ENCODE data around the gene SHISAL1.

DNA sequence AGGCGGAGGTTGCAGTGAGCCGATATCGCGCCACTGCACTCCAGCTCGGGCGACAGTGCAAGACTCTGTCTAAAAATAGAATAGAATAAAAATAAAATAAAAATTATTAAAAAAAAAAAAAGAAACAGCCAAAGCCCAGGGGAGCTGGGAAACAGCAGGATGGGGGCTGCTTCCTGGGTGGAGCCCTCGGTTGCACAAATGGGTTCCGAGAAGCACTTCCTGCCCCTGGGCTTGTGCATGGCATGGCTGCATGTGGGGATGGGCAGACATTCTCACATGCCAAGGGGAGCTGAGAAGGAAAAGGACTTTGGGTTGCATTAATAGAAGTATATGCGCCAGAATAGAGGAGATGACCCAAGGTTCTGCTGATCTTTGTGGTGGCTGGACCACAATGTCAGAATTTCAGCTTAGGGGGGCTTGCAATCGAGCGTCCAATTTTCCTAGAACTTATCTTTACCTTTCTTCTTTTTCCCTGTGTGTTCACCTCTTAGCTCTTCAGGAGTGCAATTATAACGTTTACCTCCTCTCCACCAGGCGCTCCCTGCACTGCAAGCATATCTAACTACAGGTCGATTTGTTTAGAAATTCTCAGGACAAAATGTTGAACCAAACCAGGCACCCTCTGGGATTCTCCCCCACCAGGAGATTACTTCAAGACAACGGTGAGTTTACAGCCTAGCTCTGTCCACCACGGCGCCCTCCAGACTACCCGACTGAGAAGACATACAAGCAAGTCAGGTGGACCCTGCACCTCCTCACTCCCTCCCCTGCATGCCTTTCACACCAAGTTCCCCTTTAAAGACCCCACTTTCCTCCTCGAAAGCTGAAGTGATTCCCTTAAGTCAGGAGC is 53.2 kb downstream of the SHISAL1 start:
- TF ChIP-seq, protein P1, sequence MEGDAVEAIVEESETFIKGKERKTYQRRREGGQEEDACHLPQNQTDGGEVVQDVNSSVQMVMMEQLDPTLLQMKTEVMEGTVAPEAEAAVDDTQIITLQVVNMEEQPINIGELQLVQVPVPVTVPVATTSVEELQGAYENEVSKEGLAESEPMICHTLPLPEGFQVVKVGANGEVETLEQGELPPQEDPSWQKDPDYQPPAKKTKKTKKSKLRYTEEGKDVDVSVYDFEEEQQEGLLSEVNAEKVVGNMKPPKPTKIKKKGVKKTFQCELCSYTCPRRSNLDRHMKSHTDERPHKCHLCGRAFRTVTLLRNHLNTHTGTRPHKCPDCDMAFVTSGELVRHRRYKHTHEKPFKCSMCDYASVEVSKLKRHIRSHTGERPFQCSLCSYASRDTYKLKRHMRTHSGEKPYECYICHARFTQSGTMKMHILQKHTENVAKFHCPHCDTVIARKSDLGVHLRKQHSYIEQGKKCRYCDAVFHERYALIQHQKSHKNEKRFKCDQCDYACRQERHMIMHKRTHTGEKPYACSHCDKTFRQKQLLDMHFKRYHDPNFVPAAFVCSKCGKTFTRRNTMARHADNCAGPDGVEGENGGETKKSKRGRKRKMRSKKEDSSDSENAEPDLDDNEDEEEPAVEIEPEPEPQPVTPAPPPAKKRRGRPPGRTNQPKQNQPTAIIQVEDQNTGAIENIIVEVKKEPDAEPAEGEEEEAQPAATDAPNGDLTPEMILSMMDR (conservative IDR thresholded peaks at IDR 0.05 in 1 of 2, IDR thresholded peaks at IDR 0.05 in 1 of 2; ENCODE audit: extremely low read depth in 1 of 2, insufficient read depth in 1 of 2, low read depth in 1 of 2, low read length in 2 of 2): no peak
- no peak for TF ChIP-seq EZH2 (IDR thresholded peaks at IDR 0.05; ENCODE audit: borderline replicate concordance, low read length)
